NT2/D1 (cell line): Measurements from ENCODE around the gene MYZAP.

Experiments
- SUZ12 ChIP-seq: IDR thresholded peaks from 2 replicates; pipeline ENCODE4 v1.6.1; 2011; ENCODE audit not compliant: insufficient read length, insufficient read depth; ENCODE audit errors: extremely low read depth
- ZNF274 ChIP-seq: IDR thresholded peaks from 2 replicates; pipeline ENCODE4 v1.6.1; 2011; ENCODE audit warnings: mild to moderate bottlenecking, low read depth, low read length

- TF ChIP-seq ZNF274 (no peak), SUZ12 (no peak)
Observed at GRCh38 chr15:57652481-57652880, 60.8 kb downstream of the MYZAP start.
